HG03135 (cell line): ENCODE measurements around the gene SLC17A5.
"Not testable (repeated sequence)": the region's sequence is repeated elsewhere in the genome, so short reads cannot be mapped to it uniquely, and the experiment has no call there.

Source experiments
- ATAC-seq: cut with Tn5 transposase; IDR thresholded peaks from one replicate; pipeline ENCODE4 v1.9.1; 2021; ENCODE audit warnings: mild to moderate bottlenecking, moderate library complexity; ENCODE audit not compliant: unreplicated experiment

Gene SLC17A5, protein sequence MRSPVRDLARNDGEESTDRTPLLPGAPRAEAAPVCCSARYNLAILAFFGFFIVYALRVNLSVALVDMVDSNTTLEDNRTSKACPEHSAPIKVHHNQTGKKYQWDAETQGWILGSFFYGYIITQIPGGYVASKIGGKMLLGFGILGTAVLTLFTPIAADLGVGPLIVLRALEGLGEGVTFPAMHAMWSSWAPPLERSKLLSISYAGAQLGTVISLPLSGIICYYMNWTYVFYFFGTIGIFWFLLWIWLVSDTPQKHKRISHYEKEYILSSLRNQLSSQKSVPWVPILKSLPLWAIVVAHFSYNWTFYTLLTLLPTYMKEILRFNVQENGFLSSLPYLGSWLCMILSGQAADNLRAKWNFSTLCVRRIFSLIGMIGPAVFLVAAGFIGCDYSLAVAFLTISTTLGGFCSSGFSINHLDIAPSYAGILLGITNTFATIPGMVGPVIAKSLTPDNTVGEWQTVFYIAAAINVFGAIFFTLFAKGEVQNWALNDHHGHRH

DNA sequence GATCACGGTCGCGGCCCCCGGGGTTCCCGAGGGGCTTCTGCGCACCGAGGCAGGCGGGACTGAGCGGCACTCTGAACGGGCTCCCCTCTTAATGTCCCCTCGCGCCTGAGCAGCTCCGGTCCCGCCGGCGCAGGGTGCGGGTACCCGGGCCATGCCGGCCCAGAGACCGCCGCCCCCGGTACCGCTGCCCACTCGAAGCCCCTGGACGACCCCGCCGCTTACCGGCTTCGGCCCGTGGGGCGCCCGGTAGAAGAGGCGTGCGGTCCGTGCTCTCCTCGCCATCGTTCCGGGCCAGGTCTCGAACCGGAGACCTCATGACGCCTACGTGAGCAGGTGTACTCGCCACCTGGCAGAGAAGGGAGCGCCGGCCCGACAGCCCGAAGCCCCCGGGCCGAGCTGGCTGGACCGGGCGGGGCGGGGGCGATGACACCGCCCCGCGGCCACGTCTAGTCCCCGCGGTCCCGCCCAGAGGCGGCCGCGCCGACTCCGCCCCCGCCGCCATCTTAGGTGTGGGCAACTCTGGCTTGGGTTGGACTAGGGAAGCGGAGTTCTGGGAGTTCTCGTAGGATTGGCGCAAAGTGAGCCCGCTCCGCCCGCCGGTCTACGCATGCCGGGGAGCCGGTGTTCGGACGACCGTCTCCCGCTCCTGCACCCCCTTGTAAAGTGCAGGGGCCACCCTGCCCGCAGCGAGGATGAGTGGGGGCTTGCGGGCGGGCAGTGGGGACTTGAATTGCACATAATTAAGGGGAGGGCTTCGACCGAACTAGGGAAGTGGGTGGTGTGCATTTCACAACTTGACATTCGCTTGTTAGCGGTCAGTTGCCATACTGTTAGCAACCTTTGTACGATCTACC lies at the start of gene SLC17A5:
SLC17A5 (minus strand) TSS at position 422 of the 854 bp plus-strand sequence; CDS start at position 316, 106 bp downstream.
- ATAC-seq = peak; percentile 86

DNA sequence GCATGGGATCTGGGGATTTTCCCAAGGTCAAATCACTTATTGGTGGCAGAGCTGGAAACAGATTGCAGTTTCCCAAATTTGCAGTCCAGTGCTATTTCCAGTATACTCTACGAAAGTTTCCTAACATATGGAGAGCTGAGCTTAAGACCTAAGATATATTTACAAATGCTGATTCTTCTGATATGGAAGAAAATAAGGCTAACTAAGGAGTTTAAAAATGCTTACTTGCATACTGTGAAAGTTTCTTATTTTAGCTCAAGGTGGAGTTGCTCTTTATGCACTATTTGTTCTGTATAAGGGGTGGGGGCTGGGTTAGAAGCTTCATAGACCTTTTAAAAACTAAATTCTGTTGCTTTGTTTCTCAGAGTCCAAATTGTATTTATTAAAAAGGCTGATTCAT lies 49.7 kb upstream of the SLC17A5 start:
- ATAC-seq = no peak

DNA sequence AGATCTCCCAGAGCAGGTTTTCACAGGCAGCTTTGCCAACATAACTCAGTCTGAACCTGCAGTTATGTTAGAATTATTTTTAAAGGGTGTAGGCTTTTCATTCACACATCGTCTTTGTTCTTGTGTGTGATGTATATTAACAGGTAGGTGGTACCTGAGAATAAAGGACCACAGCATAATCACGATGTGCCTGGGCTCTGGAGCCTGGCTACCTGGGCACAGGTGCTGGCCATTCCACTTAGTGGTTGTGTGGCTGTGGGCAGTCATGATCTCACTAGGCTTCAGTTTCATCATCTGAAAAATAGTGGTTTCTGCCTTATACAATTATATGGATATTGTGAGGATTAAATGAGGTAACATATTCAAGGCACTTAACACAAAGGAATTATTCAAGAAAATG lies 48.7 kb upstream of the SLC17A5 start:
- ATAC-seq = no peak

DNA sequence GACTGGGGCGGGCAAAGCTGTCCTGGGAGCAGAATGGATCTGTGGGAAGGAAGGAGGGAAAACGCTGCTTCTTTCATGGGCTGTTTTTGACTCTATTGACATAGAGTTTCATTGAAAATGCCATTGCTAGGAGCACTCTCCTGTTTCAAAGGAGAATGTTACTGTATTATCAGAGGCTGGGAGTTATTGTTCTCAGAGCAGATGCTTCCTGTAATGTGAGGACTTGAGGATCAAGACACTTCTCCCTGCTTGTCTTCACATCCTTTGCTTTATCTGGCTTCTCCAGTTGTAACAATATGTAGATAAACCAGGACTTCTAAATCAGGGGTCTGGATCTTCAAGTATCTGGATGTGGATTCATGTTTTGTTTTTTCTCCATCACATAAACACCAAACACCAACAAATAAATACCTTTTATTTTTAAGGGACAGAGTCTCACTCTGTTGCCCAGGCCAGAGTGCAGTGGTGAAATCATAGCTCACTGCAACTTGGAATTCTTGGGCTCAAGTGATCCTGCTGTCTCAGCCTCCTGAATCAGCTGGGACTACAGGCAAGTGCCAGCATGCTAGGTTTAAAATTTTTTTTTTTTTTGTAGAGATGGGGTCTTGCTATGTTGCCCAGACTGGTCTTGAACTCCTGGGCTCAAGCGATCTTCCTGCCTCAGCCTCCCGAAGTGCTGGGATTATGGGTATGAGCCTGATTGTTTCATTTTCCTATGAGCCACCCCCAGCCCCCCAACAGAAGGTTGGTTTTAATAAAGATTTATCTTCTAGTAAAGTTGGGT lies 46.1 kb upstream of the SLC17A5 start:
- ATAC-seq = no peak

DNA sequence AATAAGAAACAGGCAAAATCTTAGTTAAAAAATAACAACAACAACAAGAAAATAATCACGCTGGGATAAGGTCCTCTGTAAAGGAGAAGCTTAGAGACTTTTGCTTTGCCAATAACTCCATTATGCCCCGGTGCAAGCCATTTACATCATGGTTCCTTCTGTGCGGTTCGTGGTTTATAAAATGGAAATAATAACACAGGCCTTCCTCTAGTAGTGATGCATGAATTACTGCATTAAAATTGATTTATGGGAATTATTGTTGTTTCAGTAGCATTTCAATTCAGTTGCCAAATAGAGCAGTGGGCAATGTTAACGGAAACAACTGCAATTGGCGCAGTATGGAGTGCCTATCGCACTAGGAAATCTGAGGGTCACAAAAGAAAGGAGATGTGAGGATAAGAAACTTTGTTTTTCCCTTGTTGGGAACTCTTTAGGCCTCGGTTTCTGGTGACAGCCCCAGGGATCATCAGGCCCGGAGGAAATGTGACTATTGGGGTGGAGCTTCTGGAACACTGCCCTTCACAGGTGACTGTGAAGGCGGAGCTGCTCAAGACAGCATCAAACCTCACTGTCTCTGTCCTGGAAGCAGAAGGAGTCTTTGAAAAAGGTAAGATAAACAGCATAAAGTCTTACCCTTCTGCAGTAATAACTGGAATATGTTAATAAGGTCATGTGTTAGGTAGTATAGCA lies 43.3 kb upstream of the SLC17A5 start:
- no peak for ATAC-seq

DNA sequence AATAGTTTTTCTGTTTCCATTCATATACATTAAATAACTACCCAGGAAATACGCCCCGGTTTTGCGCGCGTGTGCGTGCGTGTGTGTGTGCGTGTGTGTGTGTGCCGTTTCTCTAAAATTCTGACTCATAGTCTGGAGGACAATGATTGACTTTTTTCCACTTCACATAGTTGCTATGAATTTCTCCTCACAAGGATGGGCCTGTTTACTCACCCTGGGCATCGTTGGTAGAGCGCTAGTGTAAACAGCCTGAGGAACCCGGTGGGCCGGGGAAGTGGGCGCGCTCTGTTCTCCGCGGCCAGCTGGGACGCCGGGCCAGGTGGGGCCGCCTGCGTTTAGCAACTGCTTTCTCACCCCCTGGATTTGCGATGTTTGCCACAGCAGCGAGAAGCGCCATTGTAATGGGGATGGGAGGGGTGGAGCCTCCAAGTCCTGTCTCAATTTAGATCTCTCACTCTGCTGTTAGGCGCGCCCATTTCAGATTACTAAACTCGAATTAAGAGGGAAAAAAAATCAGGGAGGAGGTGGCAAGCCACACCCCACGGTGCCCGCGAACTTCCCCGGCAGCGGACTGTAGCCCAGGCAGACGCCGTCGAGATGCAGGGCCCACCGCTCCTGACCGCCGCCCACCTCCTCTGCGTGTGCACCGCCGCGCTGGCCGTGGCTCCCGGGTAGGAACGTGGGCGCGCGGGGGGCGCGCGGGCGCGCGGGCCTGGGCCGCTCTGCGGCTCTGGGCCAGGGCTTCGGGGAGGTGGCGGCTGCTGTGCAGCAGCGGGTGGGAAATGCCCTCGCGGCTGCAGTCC lies 42.0 kb upstream of the SLC17A5 start, which contains the start of gene CD109:
CD109 (plus strand) TSS at position 585 of the 803 bp plus-strand sequence; CDS start at position 598, 13 bp downstream.
- peak; percentile 67 for ATAC-seq

DNA sequence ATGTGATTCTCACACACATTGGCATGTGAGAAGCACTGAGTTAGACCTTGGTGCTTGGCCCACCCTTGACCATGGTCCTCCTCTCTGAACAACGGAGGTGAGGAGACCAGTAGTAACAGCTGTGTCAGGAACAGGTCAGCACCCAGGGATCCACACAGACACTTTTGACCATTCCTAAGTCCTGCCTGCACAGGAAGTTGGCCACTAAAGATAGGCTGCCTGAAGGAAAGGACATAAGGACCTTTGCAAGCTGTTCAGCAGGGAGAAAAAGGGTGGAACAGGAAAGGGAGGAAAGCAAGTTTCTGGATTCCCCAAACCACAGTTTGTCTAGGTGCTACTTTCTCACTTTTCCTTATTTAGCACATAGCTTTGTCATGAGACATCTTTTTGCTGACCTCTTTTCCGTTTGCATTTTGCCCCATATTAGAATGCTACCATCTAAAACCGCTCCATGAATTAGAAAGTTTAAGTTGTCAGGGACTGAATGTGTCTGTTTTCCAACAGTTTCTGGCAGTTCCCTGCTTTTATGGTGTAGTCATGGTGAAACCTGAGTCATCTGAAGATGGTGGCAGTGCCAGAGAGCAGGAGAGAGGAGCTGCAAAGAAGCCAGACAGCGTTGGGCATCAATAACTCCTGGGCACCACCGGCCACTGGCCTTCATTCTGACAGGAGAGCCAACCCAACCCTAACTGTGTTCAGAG lies 41.1 kb upstream of the SLC17A5 start:
- ATAC-seq = no peak

DNA sequence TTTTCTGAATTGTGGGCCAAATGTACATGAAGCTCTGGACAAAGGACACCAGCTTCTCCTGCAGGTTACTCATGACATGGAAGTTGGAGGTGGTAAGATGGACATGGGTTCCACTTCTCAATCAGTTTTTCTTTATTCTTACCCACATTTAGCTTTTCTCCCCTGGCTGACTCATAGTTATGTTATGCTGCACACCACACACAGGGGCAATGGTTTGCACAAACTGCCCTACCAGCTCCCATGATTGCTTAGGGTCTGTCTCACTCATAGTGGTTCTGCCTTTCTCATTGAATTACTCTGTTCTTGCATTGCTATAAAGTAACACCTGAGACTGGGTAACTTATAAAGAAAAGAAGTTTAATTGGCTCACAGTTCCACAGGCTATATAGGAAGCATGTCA lies 37.7 kb upstream of the SLC17A5 start:
- no peak for ATAC-seq

DNA sequence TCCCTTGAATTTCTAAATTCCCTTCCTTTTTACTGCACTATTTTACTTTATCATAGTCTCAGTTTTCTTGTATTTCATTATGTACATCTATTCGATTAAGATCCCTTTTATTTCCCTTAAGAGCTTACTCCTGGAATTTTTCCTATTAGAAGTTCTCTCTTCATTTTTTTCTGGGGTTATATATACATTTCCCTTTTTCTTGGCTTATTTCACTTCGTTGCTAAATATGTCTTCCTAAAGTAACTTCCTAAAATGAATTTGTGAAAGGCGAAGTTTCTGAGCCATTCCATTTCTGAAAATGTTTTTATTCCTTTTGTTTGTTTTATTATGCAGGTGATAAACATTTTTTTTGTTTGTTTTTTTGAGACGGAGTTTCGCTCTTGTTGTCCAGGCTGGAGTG lies 36.3 kb upstream of the SLC17A5 start:
- ATAC-seq = no peak

DNA sequence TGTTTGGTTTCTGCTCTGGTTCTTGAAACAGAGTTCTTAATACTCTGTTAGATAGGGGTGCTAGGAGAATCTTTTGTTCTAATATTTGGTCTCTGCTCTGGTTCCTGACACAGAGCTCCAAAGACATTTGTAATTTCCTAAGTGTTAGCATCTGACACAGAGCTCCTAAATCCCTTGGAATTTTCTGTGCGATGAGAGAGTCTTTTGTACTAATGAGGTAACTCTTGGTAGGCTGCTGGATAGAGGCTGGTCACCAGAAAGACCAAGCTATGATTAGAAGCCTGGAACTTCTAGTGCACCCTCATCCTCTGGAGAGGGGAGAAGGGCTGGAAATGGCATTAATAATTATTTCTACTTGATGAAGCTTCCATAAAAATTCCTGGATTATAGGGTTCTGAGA lies 34.6 kb upstream of the SLC17A5 start:
- ATAC-seq = no peak

DNA sequence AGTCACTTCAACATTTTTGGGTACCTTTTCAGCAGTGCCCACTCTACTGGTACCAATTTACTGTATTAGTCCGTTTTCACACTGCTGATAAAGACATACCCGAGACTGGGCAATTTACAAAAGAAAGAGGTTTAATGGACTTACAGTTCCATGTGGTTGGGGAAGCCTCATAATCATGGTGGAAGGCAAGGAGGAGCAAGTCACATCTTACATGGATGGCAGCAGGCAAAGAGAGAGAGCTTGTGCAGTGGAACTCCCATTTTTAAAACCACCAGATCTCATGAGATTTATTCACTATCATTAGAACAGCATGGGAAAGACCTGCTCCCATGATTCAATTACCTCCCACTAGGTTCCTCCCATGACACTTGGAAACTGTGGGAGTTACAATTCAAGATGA lies 29.8 kb upstream of the SLC17A5 start:
- not testable (repeated sequence) for ATAC-seq

DNA sequence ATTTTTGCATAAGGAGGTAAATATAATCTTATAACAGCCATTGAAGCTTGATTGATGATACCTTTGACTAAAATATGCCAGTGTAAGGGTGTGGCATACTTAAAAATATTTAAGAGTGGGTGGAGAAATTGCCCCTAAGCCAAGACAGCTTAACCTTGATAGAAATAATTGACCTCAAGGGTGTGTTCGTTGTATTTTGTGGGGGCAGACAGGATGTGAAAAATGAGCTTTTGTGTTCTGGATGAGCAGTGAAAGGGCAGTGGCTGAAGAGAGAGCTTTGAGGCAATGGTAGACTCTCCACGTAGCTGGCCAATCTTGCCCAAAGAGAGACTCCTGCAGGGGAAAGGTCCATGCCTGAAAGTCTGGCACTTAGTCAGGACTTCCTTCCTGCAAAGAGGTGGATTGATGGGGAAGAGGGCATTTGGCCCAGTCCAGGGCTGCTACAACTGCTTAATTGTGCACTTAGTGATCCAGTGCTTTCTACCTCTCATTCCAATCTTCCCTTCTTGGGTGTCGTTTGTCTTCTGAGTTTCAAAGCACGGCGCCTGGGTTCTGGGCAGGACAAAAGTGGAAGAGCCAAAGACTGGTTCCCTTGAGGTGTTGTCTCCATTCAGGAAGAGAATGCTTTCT lies 26.6 kb upstream of the SLC17A5 start:
- ATAC-seq = no peak

DNA sequence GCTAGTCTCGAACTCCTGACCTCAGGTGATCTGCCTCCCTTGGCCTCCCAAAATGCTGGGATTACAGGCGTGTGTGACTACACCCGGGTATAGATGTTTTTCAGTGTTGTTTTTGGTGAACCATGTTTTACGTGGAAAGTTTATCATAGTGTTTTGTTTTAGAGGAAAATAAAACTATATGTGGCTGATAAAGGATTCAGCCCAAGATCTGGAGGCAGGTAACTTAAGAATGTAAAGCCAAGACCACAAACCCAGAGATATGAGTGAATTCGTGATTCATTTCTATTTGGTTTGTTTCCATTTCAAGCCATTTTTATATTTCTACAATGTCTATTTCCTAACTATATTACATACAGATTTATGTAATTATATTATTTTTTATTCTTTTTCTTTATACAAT lies 26.1 kb upstream of the SLC17A5 start:
- not testable (repeated sequence) for ATAC-seq

DNA sequence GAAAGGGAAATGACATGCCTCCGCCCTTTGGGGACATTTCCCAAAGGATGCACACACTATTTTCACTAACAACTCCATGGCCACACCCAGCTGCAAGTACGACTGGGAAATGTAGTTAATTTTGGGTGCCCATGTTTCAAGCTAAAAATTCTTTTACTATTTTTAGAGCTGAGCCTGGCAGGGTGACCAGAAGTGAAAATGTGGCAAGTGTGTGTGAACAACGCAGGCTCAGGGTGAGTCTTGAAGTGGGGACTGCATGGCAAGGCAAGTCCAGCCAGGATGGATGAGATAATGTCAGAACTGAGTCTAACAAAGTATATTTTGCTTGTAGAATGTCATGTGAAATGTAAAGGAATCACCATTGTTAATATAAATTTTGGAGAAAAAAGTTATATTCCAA lies 25.2 kb upstream of the SLC17A5 start:
- ATAC-seq = no peak

DNA sequence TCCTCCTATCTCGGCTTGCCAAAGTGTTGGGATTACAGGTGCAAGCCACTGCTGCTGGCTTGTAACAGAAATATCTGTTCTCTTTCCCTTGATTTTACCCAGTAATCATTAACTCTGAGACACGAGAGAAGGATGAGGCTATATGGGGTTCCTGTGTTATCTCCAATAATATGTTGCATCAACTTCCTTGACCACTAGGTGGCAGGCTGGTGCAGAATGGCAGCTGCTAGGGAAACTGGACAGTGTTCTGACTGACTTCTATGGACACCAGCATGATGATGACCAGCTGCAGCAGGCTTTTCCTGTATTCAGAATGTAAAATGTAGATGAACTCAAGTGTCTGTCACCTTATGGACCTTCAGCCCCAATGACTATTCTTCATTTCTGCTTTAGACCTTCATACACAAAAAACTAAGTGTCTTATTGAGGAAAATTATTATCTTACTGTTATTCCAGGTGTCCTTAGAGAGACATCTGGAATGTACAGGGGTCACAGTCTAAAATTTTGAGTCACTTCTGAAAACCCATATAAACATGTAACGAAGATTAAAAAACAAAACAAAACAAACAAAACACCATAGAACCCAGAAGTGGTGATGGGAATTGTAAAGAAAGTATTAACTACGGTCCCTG lies 21.8 kb upstream of the SLC17A5 start:
- peak; percentile 94 for ATAC-seq

DNA sequence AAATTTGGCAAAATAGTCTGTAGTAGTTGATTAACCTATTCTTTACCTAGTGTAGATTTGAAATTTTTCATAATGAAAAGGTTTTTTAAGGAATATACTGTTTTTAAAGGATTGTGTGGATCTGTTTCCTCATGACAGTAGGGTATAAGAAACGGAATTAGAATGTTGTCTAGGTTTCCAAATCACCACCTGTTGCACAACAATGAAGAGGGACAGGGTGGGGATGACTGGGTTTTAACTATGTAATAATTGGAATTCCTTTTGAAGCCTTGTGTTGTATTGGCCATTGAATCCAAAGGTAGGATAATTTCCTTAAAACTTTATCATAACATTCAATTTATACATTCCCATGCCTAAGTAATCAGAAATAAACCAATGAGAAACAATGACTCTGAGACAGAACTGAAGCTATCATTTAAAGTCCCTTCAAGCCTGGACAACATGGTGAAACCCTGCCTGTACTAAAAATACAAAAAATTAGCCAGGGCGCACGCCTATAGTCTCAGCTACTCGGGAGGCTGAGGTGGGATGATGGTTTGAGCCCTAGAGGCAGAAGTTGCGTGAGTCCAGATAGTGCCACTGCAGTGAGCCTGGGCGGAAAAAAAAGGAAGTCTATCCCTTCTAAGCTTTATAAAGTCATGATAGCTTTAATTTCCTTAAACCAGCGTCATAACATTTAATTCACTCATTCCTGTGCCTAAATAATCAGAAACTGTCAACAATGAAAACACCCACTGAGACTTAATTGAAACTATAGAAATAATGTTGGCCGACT lies 18.3 kb upstream of the SLC17A5 start:
- no peak for ATAC-seq

DNA sequence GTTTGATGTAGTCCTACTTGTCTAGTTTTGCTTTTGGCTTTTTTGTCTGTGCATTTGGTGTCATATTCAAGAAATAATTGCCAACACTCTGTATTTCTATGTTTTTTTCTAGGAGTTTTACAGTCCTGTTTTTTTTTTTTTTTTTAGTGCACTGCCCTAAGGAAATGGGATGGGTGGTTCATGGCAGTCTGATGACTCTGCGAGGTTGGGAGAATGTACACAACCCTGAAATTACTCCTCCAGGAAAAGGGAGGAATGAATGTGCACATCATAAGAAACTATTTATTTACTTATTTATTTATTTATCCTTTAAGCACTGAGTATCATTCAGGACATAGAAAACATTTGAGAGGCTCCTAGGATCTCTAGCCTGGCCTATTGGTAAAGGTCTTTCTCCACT lies 15.2 kb upstream of the SLC17A5 start:
- no peak for ATAC-seq
